PC-9 (cell line): ENCODE data around the gene MYH11.

Experiments
- CTCF ChIP-seq: fragments of 200-600 bp; sonication (generic); conservative IDR thresholded peaks from 2 replicates; pipeline ENCODE4 v1.6.1; 2017; ENCODE audit warnings: mixed run types, antibody characterized with exemption, mild to moderate bottlenecking, moderate library complexity
- EZH2 ChIP-seq: fragments of 200-600 bp; sonication (generic); IDR thresholded peaks from 2 replicates; pipeline ENCODE4 v1.8.0; 2017; ENCODE audit warnings: antibody characterized with exemption, low read depth

GRCh38 chr16:15777533-15778203 is 79.2 kb downstream of the MYH11 start:
- TF ChIP-seq CTCF, result peak; percentile 67
- TF ChIP-seq EZH2, result no peak
